Liver (tissue), 3 donors: ENCODE measurements around the gene B4GALT3.

ENCODE experiments used
- FOXA1 ChIP-seq: IDR thresholded peaks from 2 replicates; pipeline ENCODE4 v1.6.1; 2016; ENCODE audit warnings: antibody characterized with exemption
- GABPA ChIP-seq, 2 donors: IDR thresholded peaks in 1 of 2; conservative IDR thresholded peaks in 1 of 2; 2 replicates each; pipeline ENCODE4 v1.6.1; 2016; ENCODE audit warnings: antibody characterized with exemption in 2 of 2, mild to moderate bottlenecking in 1 of 2, moderate library complexity in 1 of 2
- JUND ChIP-seq, 2 donors: IDR thresholded peaks; 2 replicates each; pipeline ENCODE4 v1.6.1; 2016; ENCODE audit warnings: antibody characterized with exemption in 2 of 2
- RAD21 ChIP-seq, 2 donors: IDR thresholded peaks; 2 replicates each; pipeline ENCODE4 v1.6.1; 2016; ENCODE audit warnings: antibody characterized with exemption in 2 of 2, mild to moderate bottlenecking in 2 of 2
- RXRA ChIP-seq, 2 donors: IDR thresholded peaks; 2 replicates each; pipeline ENCODE4 v1.6.1; 2017 to 2018; ENCODE audit warnings: antibody characterized with exemption in 2 of 2, mild to moderate bottlenecking in 1 of 2
- TAF1 ChIP-seq: conservative IDR thresholded peaks from 2 replicates; pipeline ENCODE4 v1.6.1; 2016; ENCODE audit warnings: antibody characterized with exemption, mild to moderate bottlenecking
- TF ChIP-seq, protein P1 (sequence below): fragments of 150-350 bp; IDR thresholded peaks from 2 replicates; pipeline ENCODE4 v1.5.1; 2017; ENCODE audit warnings: improper control_type of control experiment, low read depth, low read length; ENCODE audit not compliant: missing input control
- TF ChIP-seq, protein P2 (sequence below): IDR thresholded peaks from 2 replicates; pipeline ENCODE4 v1.6.1; 2016; ENCODE audit warnings: antibody characterized with exemption
- donor health status: healthy.
- donor health status: healthy.

DNA sequence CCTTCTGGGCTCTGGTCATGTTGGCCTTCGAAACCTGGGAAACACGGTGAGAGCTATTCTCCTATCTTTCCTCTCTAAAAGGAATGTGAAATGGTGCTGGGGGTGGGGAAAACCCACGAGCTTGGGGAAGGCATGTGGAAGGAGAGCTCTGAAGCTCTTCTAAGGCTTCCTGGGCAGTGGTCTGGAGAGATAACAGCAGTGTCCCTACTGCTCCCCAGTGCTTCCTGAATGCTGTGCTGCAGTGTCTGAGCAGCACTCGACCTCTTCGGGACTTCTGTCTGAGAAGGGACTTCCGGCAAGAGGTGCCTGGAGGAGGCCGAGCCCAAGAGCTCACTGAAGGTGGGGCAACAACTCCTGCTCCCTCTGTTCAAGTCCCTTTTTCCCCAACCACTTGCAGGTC, 15.3 kb downstream of the B4GALT3 start:
- TF ChIP-seq GABPA (IDR thresholded peaks at IDR 0.05 in 1 of 2, conservative IDR thresholded peaks at IDR 0.05 in 1 of 2): no peak
- TF ChIP-seq TAF1: no peak
- TF ChIP-seq, protein P1, sequence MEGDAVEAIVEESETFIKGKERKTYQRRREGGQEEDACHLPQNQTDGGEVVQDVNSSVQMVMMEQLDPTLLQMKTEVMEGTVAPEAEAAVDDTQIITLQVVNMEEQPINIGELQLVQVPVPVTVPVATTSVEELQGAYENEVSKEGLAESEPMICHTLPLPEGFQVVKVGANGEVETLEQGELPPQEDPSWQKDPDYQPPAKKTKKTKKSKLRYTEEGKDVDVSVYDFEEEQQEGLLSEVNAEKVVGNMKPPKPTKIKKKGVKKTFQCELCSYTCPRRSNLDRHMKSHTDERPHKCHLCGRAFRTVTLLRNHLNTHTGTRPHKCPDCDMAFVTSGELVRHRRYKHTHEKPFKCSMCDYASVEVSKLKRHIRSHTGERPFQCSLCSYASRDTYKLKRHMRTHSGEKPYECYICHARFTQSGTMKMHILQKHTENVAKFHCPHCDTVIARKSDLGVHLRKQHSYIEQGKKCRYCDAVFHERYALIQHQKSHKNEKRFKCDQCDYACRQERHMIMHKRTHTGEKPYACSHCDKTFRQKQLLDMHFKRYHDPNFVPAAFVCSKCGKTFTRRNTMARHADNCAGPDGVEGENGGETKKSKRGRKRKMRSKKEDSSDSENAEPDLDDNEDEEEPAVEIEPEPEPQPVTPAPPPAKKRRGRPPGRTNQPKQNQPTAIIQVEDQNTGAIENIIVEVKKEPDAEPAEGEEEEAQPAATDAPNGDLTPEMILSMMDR: no peak
- TF ChIP-seq JUND (IDR thresholded peaks at IDR 0.05): no peak
- TF ChIP-seq FOXA1: no peak
- TF ChIP-seq, protein P2, sequence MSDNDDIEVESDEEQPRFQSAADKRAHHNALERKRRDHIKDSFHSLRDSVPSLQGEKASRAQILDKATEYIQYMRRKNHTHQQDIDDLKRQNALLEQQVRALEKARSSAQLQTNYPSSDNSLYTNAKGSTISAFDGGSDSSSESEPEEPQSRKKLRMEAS: no peak
- TF ChIP-seq RXRA (IDR thresholded peaks at IDR 0.05): no peak
- TF ChIP-seq RAD21 (IDR thresholded peaks at IDR 0.05): no peak
